Cerebellar nuclear complex (tissue), 1 donor: Measurements from ENCODE around the gene ABR.
"Not testable (repeated sequence)": the region's sequence is repeated elsewhere in the genome, so short reads cannot be mapped to it uniquely, and the experiment has no call there.

Experiments
- DNase-seq, 2 experiments: peaks; one replicate each; lab custom pipeline; 2025; lab: John Stamatoyannopoulos, UW

Gene ABR

GRCh38 chr17:1095090-1095852, 84.5 kb downstream of the ABR start:
- DNase-seq: no peak

GRCh38 chr17:1094591-1094990, 85.2 kb downstream of the ABR start:
- DNase-seq: no peak

- DNase-seq: no peak
These were observed 87.9 kb downstream of the ABR start for GRCh38 chr17:1091900-1092299.

GRCh38 chr17:1091190-1091534, 88.6 kb downstream of the ABR start:
- no peak for DNase-seq

- DNase-seq: no peak
These were observed 89.2 kb downstream of the ABR start for GRCh38 chr17:1090465-1091189.

- no peak for DNase-seq
These were observed 89.9 kb downstream of the ABR start for GRCh38 chr17:1089915-1090314.

- no peak for DNase-seq
These were observed 92.2 kb downstream of the ABR start for GRCh38 chr17:1087381-1088241.

- no peak for DNase-seq
These were observed 96.2 kb downstream of the ABR start for GRCh38 chr17:1083451-1084187.

GRCh38 chr17:1082579-1082978, 97.2 kb downstream of the ABR start:
- DNase-seq: no peak

GRCh38 chr17:1078831-1079561, 100.8 kb downstream of the ABR start:
- no peak for DNase-seq

- no peak for DNase-seq
These were observed 101.6 kb downstream of the ABR start for GRCh38 chr17:1077986-1078711.

- no peak for DNase-seq
These were observed 102.2 kb downstream of the ABR start for GRCh38 chr17:1077581-1077985.

- DNase-seq: no peak
These were observed 102.8 kb downstream of the ABR start for GRCh38 chr17:1076982-1077302.

- no peak for DNase-seq
These were observed 103.3 kb downstream of the ABR start for GRCh38 chr17:1076299-1076981.

- DNase-seq: no peak
These were observed 104.7 kb downstream of the ABR start for GRCh38 chr17:1074886-1075605.

GRCh38 chr17:1073963-1074625, 105.7 kb downstream of the ABR start:
- not testable (repeated sequence) for DNase-seq

- DNase-seq: no peak
These were observed 106.4 kb downstream of the ABR start for GRCh38 chr17:1073241-1073962.

- no peak for DNase-seq
These were observed 107.2 kb downstream of the ABR start for GRCh38 chr17:1072551-1072961.
